Lower leg skin (tissue), 4 donors: ENCODE data around the gene LHX6. TPM values are rescaled to one million over a fixed set of nuclear protein-coding genes. Genes with fewer than 3 reads are reported as not detected.

ENCODE experiments used
- DNase-seq, 2 donors: peaks; one replicate each; pipeline ENCODE4 v3.0.0-alpha.2; 2019; ENCODE audit warnings: low spot score in 2 of 2
- H3K4me3 ChIP-seq: fragments of 200-600 bp; sonication (generic); 2 replicates; pipeline ENCODE4 v1.5.1; 2017; ENCODE audit warnings: mild to moderate bottlenecking, low read depth; ENCODE audit not compliant: poor library complexity, severe bottlenecking
- POLR2A ChIP-seq, 2 donors: fragments of 450-650 bp; IDR thresholded peaks; one replicate each; pipeline ENCODE4 v1.6.1; 2016 to 2017; ENCODE audit warnings: antibody characterized with exemption in 2 of 2, mild to moderate bottlenecking in 1 of 2, moderate library complexity in 1 of 2
- WGBS, 2 donors: methylation state at CpG; one replicate each; pipeline ENCODE4 v1.1.5; 2018; 5-methylcytosine and 5-hydroxymethylcytosine counted together
- intact Hi-C: fragments of 100-400 bp; cut with DNase I; formaldehyde crosslinking; loops from one replicate; pipeline ENCODE4 v1.15.0; 2023; ENCODE audit warnings: low total_unique reads
- total RNA-seq, 4 donors: library from RNA; depleted of rRNA; stranded (reverse); fragments of >200 nt; gene quantifications; one replicate each; pipeline ENCODE4 v1.1.0, GENCODE V29; 2016
- TF ChIP-seq, protein P1 (sequence below), 3 donors: fragments of 450-650 bp; IDR thresholded peaks; one replicate each; pipeline ENCODE4 v1.5.1; 2016; ENCODE audit warnings: antibody characterized with exemption in 3 of 3, mild to moderate bottlenecking in 3 of 3, moderate library complexity in 2 of 3

LHX6 gene
- total RNA-seq, 4 donors from 2014 or later: 2.7 to 6.5 (median 4.4) TPM

DNA sequence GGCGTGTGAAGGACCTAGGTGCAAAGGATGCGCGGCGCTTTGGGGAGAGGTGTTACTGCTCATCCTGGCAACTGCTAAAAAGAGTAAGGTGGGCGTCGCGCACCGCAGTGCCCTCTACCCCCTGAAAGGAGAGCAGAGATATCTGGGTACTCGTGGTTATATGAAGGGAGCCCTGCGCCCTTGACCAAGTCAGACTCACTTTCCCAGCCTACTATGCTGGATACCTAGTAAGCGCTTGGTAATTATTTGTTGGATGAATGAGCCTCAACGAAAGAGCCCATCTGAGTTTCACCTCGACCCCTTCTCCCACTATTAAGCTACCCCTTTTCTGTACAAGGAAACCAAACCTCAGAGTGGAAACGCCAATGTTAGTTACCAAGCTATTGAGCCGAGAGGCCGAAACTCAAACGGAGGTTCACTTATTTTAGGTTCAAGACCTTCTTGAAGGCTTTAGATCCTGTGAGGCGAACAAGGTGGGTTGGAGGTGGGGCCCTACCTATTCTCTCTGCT lies 8.0 kb downstream of the LHX6 start:
- no peak overlapping the region for H3K4me3 ChIP-seq
- no peak for DNase-seq
- 33 to 49% methylated on average over 18 of the region's 18 CpGs for WGBS, 2 donors
- no peak for TF ChIP-seq POLR2A (IDR thresholded peaks at IDR 0.05)
- TF ChIP-seq, protein P1, sequence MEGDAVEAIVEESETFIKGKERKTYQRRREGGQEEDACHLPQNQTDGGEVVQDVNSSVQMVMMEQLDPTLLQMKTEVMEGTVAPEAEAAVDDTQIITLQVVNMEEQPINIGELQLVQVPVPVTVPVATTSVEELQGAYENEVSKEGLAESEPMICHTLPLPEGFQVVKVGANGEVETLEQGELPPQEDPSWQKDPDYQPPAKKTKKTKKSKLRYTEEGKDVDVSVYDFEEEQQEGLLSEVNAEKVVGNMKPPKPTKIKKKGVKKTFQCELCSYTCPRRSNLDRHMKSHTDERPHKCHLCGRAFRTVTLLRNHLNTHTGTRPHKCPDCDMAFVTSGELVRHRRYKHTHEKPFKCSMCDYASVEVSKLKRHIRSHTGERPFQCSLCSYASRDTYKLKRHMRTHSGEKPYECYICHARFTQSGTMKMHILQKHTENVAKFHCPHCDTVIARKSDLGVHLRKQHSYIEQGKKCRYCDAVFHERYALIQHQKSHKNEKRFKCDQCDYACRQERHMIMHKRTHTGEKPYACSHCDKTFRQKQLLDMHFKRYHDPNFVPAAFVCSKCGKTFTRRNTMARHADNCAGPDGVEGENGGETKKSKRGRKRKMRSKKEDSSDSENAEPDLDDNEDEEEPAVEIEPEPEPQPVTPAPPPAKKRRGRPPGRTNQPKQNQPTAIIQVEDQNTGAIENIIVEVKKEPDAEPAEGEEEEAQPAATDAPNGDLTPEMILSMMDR (IDR thresholded peaks at IDR 0.05): no peak
- intact Hi-C loops: no loop called here

DNA sequence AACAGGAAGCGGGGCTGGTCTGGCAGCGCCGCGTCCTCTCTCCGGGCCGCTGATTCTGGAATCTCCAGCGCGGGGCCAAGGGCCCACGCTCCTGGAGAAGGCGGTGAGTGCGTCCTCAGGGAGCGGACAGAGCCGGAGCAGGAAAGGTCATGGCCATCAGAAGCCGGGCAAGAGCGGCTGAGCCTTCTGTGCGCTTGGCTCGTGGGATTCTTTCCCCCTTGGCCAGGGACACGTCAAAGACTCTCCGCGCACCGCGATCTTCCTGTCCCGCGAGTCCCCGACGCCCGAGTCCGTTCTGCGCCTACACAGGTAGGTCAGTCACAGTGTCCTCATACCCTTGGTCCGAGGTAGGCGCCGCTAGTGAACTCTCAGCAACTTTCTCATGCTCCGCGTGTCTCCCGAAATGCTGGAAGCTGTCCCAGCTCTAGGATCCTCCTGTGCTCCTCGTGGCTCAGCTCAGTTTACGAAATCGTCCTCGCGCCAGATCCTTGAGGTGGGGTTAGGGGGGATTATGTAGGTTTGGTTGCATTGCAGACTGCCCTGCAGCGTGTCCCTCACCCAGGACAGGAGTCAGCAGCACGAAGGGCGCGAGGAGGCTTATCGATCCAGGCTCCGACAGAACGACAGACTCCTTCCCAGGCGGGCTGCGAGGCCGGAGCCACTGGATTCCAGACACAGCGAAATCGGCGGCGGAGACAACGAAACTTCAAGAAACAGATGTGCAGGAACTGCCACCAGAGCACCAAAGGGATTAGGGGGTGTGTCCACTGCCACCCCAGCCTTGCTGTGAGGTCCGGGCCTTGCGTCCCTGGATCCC lies 8.7 kb downstream of the LHX6 start:
- intact Hi-C loops: no loop called here
- peak in 1 of 2 donors; percentile 83 for DNase-seq
- TF ChIP-seq POLR2A (IDR thresholded peaks at IDR 0.05): no peak
- TF ChIP-seq, protein P1 (IDR thresholded peaks at IDR 0.05): no peak
- H3K4me3 ChIP-seq: no peak overlapping the region
- WGBS, 2 donors: 23 to 30% methylated on average over 39 to 53 of the region's 57 CpGs

DNA sequence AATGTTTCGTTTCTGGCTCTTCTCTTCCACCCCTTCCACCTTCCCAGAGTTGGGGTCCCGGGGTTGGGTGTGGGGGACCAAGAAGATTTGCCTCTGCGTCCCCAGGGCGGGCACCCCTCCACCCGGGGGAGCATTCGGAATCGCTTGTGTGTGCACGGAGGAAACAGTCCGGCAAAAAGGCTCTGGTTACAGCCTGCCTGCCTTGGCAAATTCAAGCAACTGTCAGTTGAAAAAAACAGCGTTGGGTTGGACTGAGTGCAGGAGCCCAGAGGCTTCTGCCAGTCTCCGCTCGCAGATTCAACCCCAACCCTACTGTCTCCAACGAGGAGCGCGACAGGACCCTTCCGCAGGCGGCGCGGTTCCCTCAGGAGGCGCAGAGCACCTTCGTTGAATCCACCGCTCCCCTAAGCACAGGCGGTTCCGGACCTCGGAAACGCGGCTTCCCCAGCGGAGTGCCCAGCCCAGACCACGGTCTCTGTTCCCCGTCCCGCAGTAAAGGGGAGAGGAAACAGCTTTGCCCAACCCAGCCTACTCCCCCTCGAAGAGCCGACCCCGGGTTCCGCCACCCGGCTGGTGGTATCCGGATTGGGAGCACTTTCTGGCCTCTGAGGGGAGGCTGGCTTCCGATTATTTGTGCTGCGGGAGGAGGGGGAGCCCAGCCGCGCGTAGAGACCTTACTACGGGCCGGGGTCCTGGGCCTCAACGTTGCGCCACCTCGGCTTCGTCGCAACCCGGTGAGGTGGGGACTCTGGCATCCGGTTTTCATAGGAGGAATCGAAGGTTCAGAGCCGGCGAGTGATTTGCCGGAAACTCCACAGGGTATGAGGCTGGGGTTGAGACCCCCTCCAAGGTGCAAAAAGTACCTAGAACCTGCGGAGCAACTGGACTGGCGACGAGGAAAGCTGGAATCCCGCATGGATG lies 9.6 kb downstream of the LHX6 start:
- intact Hi-C loops: no loop called here
- DNase-seq: peak in 1 of 2 donors; percentile 78
- 5 to 20% methylated on average over 34 to 59 of the region's 59 CpGs for WGBS, 2 donors
- H3K4me3 ChIP-seq: no peak overlapping the region
- no peak for TF ChIP-seq POLR2A (IDR thresholded peaks at IDR 0.05)
- TF ChIP-seq, protein P1 (IDR thresholded peaks at IDR 0.05): no peak

DNA sequence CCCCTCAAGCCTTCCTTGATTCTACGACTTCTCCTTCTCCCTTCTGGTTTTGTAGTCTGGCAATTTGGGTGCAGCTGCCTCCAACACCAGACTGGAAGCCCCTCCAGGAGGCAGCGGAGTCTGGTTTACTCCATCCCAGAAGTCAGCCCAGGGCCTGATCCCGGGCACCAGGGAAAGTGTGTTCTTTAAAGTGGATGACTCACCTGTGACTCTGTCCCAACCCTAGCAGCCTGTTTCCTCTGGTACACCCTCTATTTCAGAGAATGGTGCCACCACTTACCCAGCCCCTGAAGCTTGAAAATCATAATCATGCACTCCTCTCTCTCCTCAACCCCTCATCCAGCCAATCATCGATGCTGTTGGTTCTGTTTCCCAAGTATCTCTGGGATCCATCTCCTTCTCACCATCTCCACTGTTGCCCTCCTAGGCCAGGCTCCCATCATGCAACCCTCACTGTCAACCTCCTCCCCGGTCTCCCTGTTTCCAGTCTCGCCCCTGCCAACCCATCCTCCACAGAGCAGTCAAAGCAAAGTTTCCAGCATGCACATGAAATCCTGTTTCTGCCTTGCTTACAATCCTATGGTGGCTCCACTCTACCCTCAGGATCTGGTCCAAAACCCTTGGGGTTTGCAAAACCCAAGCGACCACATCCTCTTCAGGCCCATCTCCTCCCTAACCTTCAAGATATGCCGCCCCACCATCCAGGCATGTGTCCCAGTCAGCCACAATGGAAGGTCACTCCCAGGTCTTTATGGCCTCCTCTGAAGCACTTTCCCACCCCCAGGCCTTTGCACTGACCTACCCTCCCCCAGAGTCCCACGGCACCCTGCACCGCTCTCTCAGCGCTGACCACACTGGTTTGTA lies 10.5 kb downstream of the LHX6 start:
- H3K4me3 ChIP-seq: no peak overlapping the region
- peak in 1 of 2 donors; percentile 71 for DNase-seq
- TF ChIP-seq POLR2A (IDR thresholded peaks at IDR 0.05): no peak
- TF ChIP-seq, protein P1 (IDR thresholded peaks at IDR 0.05): no peak

DNA sequence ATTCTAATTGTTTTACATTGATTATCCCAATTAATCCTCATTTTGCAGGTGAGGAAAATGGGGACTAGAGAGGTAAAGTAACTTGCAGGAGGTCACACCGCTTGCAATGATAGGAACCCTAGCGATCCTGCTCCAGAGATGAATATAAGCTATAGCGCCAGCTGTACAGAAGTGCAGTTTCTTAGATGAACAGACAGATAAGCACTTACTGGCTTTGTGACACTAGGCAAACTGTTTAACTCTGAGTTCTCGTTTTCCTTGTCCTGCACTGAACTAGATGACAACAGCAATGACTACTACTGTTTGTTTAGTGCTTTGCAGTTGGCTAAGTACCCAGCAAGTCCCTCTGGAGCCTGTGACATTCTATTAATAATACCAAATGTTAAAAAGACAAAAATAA lies 11.1 kb downstream of the LHX6 start:
- intact Hi-C loops: no loop called here
- 55% methylated on average over 4 of the region's 4 CpGs for WGBS, 2 donors
- TF ChIP-seq, protein P1 (IDR thresholded peaks at IDR 0.05): no peak
- no peak for TF ChIP-seq POLR2A (IDR thresholded peaks at IDR 0.05)

More for the DNA sequence above, 10.5 kb downstream of the LHX6 start:
- intact Hi-C loops: no loop called here
- 42 to 47% methylated on average over 11 of the region's 11 CpGs for WGBS, 2 donors

More for the DNA sequence above, 11.1 kb downstream of the LHX6 start:
- H3K4me3 ChIP-seq: no peak overlapping the region
- DNase-seq: no peak
